ENCODE measurements around the gene ZNF778. TPM values are rescaled to one million over a fixed set of nuclear protein-coding genes. Genes with fewer than 3 reads are reported as not detected.

The ZNF778 gene
- total and polyA plus RNA-seq, 2 experiments from 2014 or later: 1.3 to 2.9 TPM

- Histone ChIP-seq H3K4me2 (no peak overlapping the region), H3K9me3 (ENCODE audit: low read depth) (no peaks in the 10 kb centered on the region), H2AFZ (no peak overlapping the region), H3K4me1 (ENCODE audit: insufficient read depth) (no peaks in the 10 kb centered on the region), H3K9me2 (replicated peaks; ENCODE audit: insufficient read depth) (no peaks in the 10 kb centered on the region), H3K27me3 (no peaks in the 10 kb centered on the region), H3K27ac (no peak overlapping the region), H3K4me3 (no peak overlapping the region), H3K36me3 (replicated peaks; ENCODE audit: insufficient read depth, low read depth) (no peaks in the 10 kb centered on the region), H4K20me1 (ENCODE audit: insufficient read depth, poor library complexity, severe bottlenecking) (no peaks in the 10 kb centered on the region), H3K79me2 (no peaks in the 10 kb centered on the region)
- DNase-seq (ENCODE audit: low spot score): no peak
- 98% methylated on average over 16 of the region's 16 CpGs for WGBS (ENCODE audit: low lambda C conversion rate, missing lambda C conversion rate)
- TF ChIP-seq CTCF (IDR thresholded peaks at IDR 0.05; ENCODE audit: poor library complexity): no peak
- no peak for TF ChIP-seq EZH2 (IDR thresholded peaks at IDR 0.05; ENCODE audit: borderline replicate concordance)
- no peak for TF ChIP-seq EZH2phosphoT487 (IDR thresholded peaks at IDR 0.05; ENCODE audit: low read depth, severe bottlenecking, unreplicated experiment)
These were observed 16.4 kb downstream of the ZNF778 start for GRCh38 chr16:89233678-89234490.

GRCh38 chr16:89237733-89238132 lies 20.2 kb downstream of the ZNF778 start:
- Histone ChIP-seq H3K79me2 (peaks cover 3% of the 10 kb centered on the region), H3K27me3 (no peaks in the 10 kb centered on the region), H3K36me3 (replicated peaks; ENCODE audit: insufficient read depth, low read depth) (no peaks in the 10 kb centered on the region), H2AFZ (no peak overlapping the region), H3K27ac (no peak overlapping the region), H3K9me3 (ENCODE audit: low read depth) (no peaks in the 10 kb centered on the region), H3K4me3 (no peak overlapping the region), H3K4me1 (ENCODE audit: insufficient read depth) (no peaks in the 10 kb centered on the region), H3K9me2 (replicated peaks; ENCODE audit: insufficient read depth) (no peaks in the 10 kb centered on the region), H3K4me2 (no peak overlapping the region), H4K20me1 (ENCODE audit: insufficient read depth, poor library complexity, severe bottlenecking) (no peaks in the 10 kb centered on the region)
- DNase-seq (ENCODE audit: low spot score): no peak
- 94% methylated on average over 3 of the region's 3 CpGs for WGBS (ENCODE audit: low lambda C conversion rate, missing lambda C conversion rate)
- no peak for TF ChIP-seq CTCF (IDR thresholded peaks at IDR 0.05; ENCODE audit: poor library complexity)
- no peak for TF ChIP-seq EZH2 (IDR thresholded peaks at IDR 0.05; ENCODE audit: borderline replicate concordance)
- TF ChIP-seq EZH2phosphoT487 (IDR thresholded peaks at IDR 0.05; ENCODE audit: low read depth, severe bottlenecking, unreplicated experiment): no peak

- Histone ChIP-seq H3K79me2 (peaks cover 3% of the 10 kb centered on the region), H3K36me3 (replicated peaks; ENCODE audit: insufficient read depth, low read depth) (no peaks in the 10 kb centered on the region), H3K9me2 (replicated peaks; ENCODE audit: insufficient read depth) (no peaks in the 10 kb centered on the region), H3K4me2 (peak overlapping the region; percentile 87), H3K4me3 (peak overlapping the region; percentile 65), H3K9me3 (ENCODE audit: low read depth) (no peaks in the 10 kb centered on the region), H2AFZ (peak overlapping the region; percentile 68), H3K4me1 (ENCODE audit: insufficient read depth) (peaks cover under 1% of the 10 kb centered on the region), H3K27ac (peak overlapping the region; percentile 97), H4K20me1 (ENCODE audit: insufficient read depth, poor library complexity, severe bottlenecking) (no peaks in the 10 kb centered on the region), H3K27me3 (no peaks in the 10 kb centered on the region)
- TF ChIP-seq EZH2 (IDR thresholded peaks at IDR 0.05; ENCODE audit: borderline replicate concordance) (no peak), CTCF (IDR thresholded peaks at IDR 0.05; ENCODE audit: poor library complexity) (no peak), EZH2phosphoT487 (IDR thresholded peaks at IDR 0.05; ENCODE audit: low read depth, severe bottlenecking, unreplicated experiment) (no peak)
- 17% methylated on average over 22 of the region's 39 CpGs for WGBS (ENCODE audit: low lambda C conversion rate, missing lambda C conversion rate)
- peak; percentile 81 for DNase-seq (ENCODE audit: low spot score)
These were observed 23.9 kb downstream of the ZNF778 start for GRCh38 chr16:89241187-89242007.

Measured in hepatocyte (in vitro differentiated cells).